SK-N-SH (cell line): ENCODE data around the gene SYNE1. TPM values are rescaled to one million over a fixed set of nuclear protein-coding genes. Genes with fewer than 3 reads are reported as not detected.

ENCODE experiments used
- CTCF ChIA-PET: fragments of 300-600, 350-600 bp; formaldehyde crosslinking; extraction: SDS; loops from one replicate; lab custom pipeline; 2021; lab: Yijun Ruan, JAX
- POLR2A ChIA-PET: fragments of 350-600 bp; sonication (Branson Sonifier 250); formaldehyde crosslinking; extraction: SDS; loops from one replicate; lab custom pipeline; 2020; ENCODE audit warnings: antibody characterized with exemption, inconsistent platforms; lab: Yijun Ruan, JAX
- DNase-seq: peaks from one replicate; pipeline ENCODE4 v3.0.0; 2012
- H2AFZ ChIP-seq: fragments of 200-600 bp; sonication (generic); 2 replicates; pipeline ENCODE4 v1.8.1; 2016; ENCODE audit warnings: antibody characterized with exemption, mild to moderate bottlenecking, low read depth
- H3F3A ChIP-seq: fragments of 200-600 bp; sonication (generic); replicated peaks from 2 replicates; pipeline ENCODE3; 2016; ENCODE audit warnings: antibody characterized with exemption, mild to moderate bottlenecking; ENCODE audit not compliant: insufficient read depth
- H3K27ac ChIP-seq, 2 experiments: fragments of 200-500 bp in 1 of 2; fragments of 200-600 bp in 1 of 2; sonication (Bioruptor generic) in 1 of 2; sonication (generic), shearing (Covaris generic) in 1 of 2; 2 replicates each; pipeline versions ENCODE4 v1.5.1 to v1.6.1; 2014 to 2016; ENCODE audit warnings: low read depth in 2 of 2, inconsistent platforms in 1 of 2, low read length in 1 of 2, mild to moderate bottlenecking in 1 of 2, mixed read lengths in 1 of 2
- H3K27me3 ChIP-seq: fragments of 200-600 bp; sonication (generic), shearing (Covaris generic); 2 replicates; pipeline ENCODE4 v1.6.1; 2016; ENCODE audit warnings: mixed run types; ENCODE audit not compliant: insufficient read depth
- H3K36me3 ChIP-seq, 2 experiments: fragments of 200-500 bp in 1 of 2; fragments of 200-600 bp in 1 of 2; sonication (Bioruptor generic) in 1 of 2; sonication (generic) in 1 of 2; replicated peaks in 1 of 2; 2 replicates each; pipeline versions ENCODE3 to v1.5.1; 2014 to 2016; ENCODE audit warnings: low read length in 1 of 2, mild to moderate bottlenecking in 1 of 2; ENCODE audit not compliant: insufficient read depth in 2 of 2, control insufficient read depth in 1 of 2
- H3K4me1 ChIP-seq, 2 experiments: fragments of 200-500 bp in 1 of 2; fragments of 200-600 bp in 1 of 2; sonication (Bioruptor generic) in 1 of 2; sonication (generic), shearing (Covaris generic) in 1 of 2; 2 replicates each; pipeline versions ENCODE4 v1.5.1 to v1.6.1; 2014 to 2016; ENCODE audit warnings: low read depth in 1 of 2, low read length in 1 of 2, mixed run types in 1 of 2; ENCODE audit not compliant: insufficient read depth in 2 of 2, control insufficient read depth in 1 of 2
- H3K4me2 ChIP-seq: fragments of 200-600 bp; sonication (generic), shearing (Covaris generic); 2 replicates; pipeline ENCODE4 v1.6.1; 2017; ENCODE audit warnings: mixed run types
- H3K4me3 ChIP-seq, 2 experiments: fragments of 200-500 bp in 1 of 2; fragments of 200-600 bp in 1 of 2; sonication (Bioruptor generic) in 1 of 2; sonication (generic), shearing (Covaris generic) in 1 of 2; 2 replicates each; pipeline versions ENCODE4 v1.5.1 to v1.8.1; 2014 to 2016; ENCODE audit warnings: low read depth in 2 of 2, inconsistent platforms in 1 of 2, low read length in 1 of 2, mild to moderate bottlenecking in 1 of 2, mixed read lengths in 1 of 2, moderate library complexity in 1 of 2
- H3K79me2 ChIP-seq: fragments of 200-600 bp; sonication (generic); 2 replicates; pipeline ENCODE4 v1.8.1; 2017; ENCODE audit warnings: mild to moderate bottlenecking; ENCODE audit not compliant: insufficient read depth
- H3K9ac ChIP-seq: fragments of 200-600 bp; sonication (generic); 2 replicates; pipeline ENCODE4 v1.6.1; 2017; ENCODE audit warnings: mixed run types
- H3K9me2 ChIP-seq: fragments of 200-600 bp; sonication (generic); 2 replicates; pipeline ENCODE4 v1.6.1; 2017; ENCODE audit warnings: mixed run types
- H3K9me3 ChIP-seq: fragments of 200-600 bp; sonication (generic); 2 replicates; pipeline ENCODE4 v1.6.1; 2017; ENCODE audit warnings: mixed run types, mild to moderate bottlenecking, moderate library complexity
- H4K20me1 ChIP-seq: fragments of 200-600 bp; sonication (generic); 2 replicates; pipeline ENCODE4 v1.6.1; 2017; ENCODE audit warnings: mild to moderate bottlenecking, mixed run types; ENCODE audit not compliant: insufficient read depth
- ELF1 ChIP-seq: IDR thresholded peaks from 2 replicates; pipeline ENCODE4 v1.4.0; 2012
- EP300 ChIP-seq, 2 experiments: IDR thresholded peaks; 2 replicates each; pipeline versions ENCODE4 v1.4.0 to v1.6.1; 2012; ENCODE audit warnings: borderline replicate concordance in 1 of 2, low read depth in 1 of 2, low read length in 1 of 2
- EZH2phosphoT487 ChIP-seq: fragments of 200-600 bp; sonication (generic); IDR thresholded peaks from 2 replicates; pipeline ENCODE4 v1.6.1; 2017; ENCODE audit warnings: low read depth, mixed run types, mild to moderate bottlenecking, antibody characterized with exemption, moderate library complexity, borderline replicate concordance
- FOSL2 ChIP-seq: IDR thresholded peaks from 2 replicates; pipeline ENCODE4 v1.4.0; 2012; ENCODE audit warnings: low read depth, mild to moderate bottlenecking, moderate library complexity, borderline replicate concordance
- FOXJ3 ChIP-seq: sonication (generic); formaldehyde crosslinking; IDR thresholded peaks from 2 replicates; pipeline ENCODE4 v1.5.1; 2020; ENCODE audit warnings: mild to moderate bottlenecking, missing genetic modification reagents
- FOXM1 ChIP-seq: IDR thresholded peaks from 2 replicates; pipeline ENCODE4 v1.4.0; 2012; ENCODE audit warnings: low read depth, mild to moderate bottlenecking
- GATA2 ChIP-seq: sonication (generic); formaldehyde crosslinking; IDR thresholded peaks from 2 replicates; pipeline ENCODE4 v1.5.0; 2020; ENCODE audit warnings: mild to moderate bottlenecking, missing genetic modification reagents
- MEF2A ChIP-seq: IDR thresholded peaks from 2 replicates; pipeline ENCODE4 v1.4.0; 2012; ENCODE audit warnings: low read depth, borderline replicate concordance
- MXI1 ChIP-seq: IDR thresholded peaks from 2 replicates; pipeline ENCODE4 v1.6.1; 2012; ENCODE audit warnings: mild to moderate bottlenecking, low read depth, low read length, improper control_type of control experiment
- NFIC ChIP-seq: IDR thresholded peaks from 2 replicates; pipeline ENCODE4 v1.4.0; 2012; ENCODE audit warnings: borderline replicate concordance
- POLR2AphosphoS5 ChIP-seq: IDR thresholded peaks from 2 replicates; pipeline ENCODE4 v1.6.1; 2012; ENCODE audit warnings: low read depth, low read length
- RAD21 ChIP-seq: IDR thresholded peaks from 2 replicates; pipeline ENCODE4 v1.6.1; 2012; ENCODE audit warnings: mild to moderate bottlenecking, low read length
- RFX5 ChIP-seq: IDR thresholded peaks from 2 replicates; pipeline ENCODE4 v1.6.1; 2012; ENCODE audit warnings: mild to moderate bottlenecking, improper control_type of control experiment, low read length
- RXRA ChIP-seq: IDR thresholded peaks from 2 replicates; pipeline ENCODE4 v1.4.0; 2012; ENCODE audit warnings: low read depth, mild to moderate bottlenecking, borderline replicate concordance
- SIN3A ChIP-seq: IDR thresholded peaks from 2 replicates; pipeline ENCODE4 v1.6.1; 2012; ENCODE audit warnings: low read depth, mild to moderate bottlenecking, low read length, moderate library complexity, borderline replicate concordance
- SMC3 ChIP-seq: IDR thresholded peaks from 2 replicates; pipeline ENCODE4 v1.6.1; 2012; ENCODE audit warnings: low read depth, low read length, improper control_type of control experiment
- USF1 ChIP-seq: IDR thresholded peaks from 2 replicates; pipeline ENCODE4 v1.4.0; 2012; ENCODE audit warnings: low read depth, borderline replicate concordance
- USF2 ChIP-seq: fragments of 150-350 bp; IDR thresholded peaks from 2 replicates; pipeline ENCODE4 v1.6.1; 2017; ENCODE audit warnings: antibody characterized with exemption, low read length, low read depth, borderline replicate concordance
- ZBTB33 ChIP-seq: IDR thresholded peaks from 2 replicates; pipeline ENCODE4 v1.4.0; 2012; ENCODE audit warnings: low read depth, borderline replicate concordance
- WGBS: methylation state at CpG from one replicate; pipeline ENCODE4 v1.1.6; 2017; ENCODE audit warnings: low lambda C conversion rate; 5-methylcytosine and 5-hydroxymethylcytosine counted together
- polyA plus RNA-seq, 3 experiments: library from polyadenylated mRNA; depleted of rRNA; stranded (reverse); fragments of >200 nt; gene quantifications; 2 replicates each; pipeline ENCODE4 v1.2.3, GENCODE V29; 2012
- TF ChIP-seq, protein P1 (sequence below): fragments of 200-600 bp; sonication (generic); IDR thresholded peaks from 2 replicates; pipeline ENCODE4 v1.6.1; 2017; ENCODE audit warnings: antibody characterized with exemption, mild to moderate bottlenecking, moderate library complexity

The SYNE1 gene
- polyA plus RNA-seq, 1 of the 3 experiments (the other 2 are of a cell fraction), result 31.1 TPM

GRCh38 chr6:152398316-152398715 lies 238.8 kb downstream of the SYNE1 start (continued):
- TF ChIP-seq POLR2AphosphoS5 (no peak), FOXJ3 (CRISPR knock-in tag) (no peak), USF1 (no peak), ZBTB33 (no peak), RXRA (no peak), SMC3 (no peak), GATA2 (CRISPR knock-in tag) (no peak)

- CTCF ChIA-PET, result no interaction called here
- Histone ChIP-seq H3K27me3 (no peaks in the 10 kb centered on the region), H3K9me3 (no peaks in the 10 kb centered on the region), H4K20me1 (no peaks in the 10 kb centered on the region)
- 25% methylated on average over 1 of the region's 1 CpG for WGBS
- POLR2A ChIA-PET, result no interaction called here
- TF ChIP-seq ELF1, result no peak
- TF ChIP-seq RFX5, result no peak
- TF ChIP-seq, all 33 proteins: peak for 0
- Histone ChIP-seq H3K4me1 (peaks cover 0 to 8% of the 10 kb centered on the region in 2 experiments; a peak in 2 of 4 replicates), H3F3A (peaks cover 3% of the 10 kb centered on the region), H2AFZ (no peak overlapping the region), H3K9me2 (no peaks in the 10 kb centered on the region), H3K79me2 (no peaks in the 10 kb centered on the region), H3K9ac (no peak overlapping the region), H3K36me3 (peaks cover 5 to 36% of the 10 kb centered on the region in 2 experiments), H3K4me2 (no peak overlapping the region), H3K4me3 (no peak overlapping the region), H3K27ac (no peak overlapping the region)
- no peak for DNase-seq
These were observed 242.9 kb downstream of the SYNE1 start for GRCh38 chr6:152394303-152394702.

GRCh38 chr6:152391179-152391880 lies 245.8 kb downstream of the SYNE1 start:
- Histone ChIP-seq H2AFZ (no peak overlapping the region), H3K36me3 (peaks cover 0 to 26% of the 10 kb centered on the region in 2 experiments)

More at GRCh38 chr6:152391179-152391880, 245.8 kb downstream of the SYNE1 start:
- ChIA-PET CTCF (no interaction called here), POLR2A (no interaction called here)
- 67% methylated on average over 6 of the region's 6 CpGs for WGBS
- Histone ChIP-seq H3K27me3 (no peaks in the 10 kb centered on the region), H3F3A (peaks cover 6% of the 10 kb centered on the region), H3K4me3 (no peak overlapping the region), H3K4me1 (peaks cover 0 to 8% of the 10 kb centered on the region in 2 experiments; a peak in 2 of 4 replicates), H3K27ac (peak overlapping the region in 1 of 2 experiments; percentile 73; a peak in 3 of 4 replicates), H3K9me2 (no peaks in the 10 kb centered on the region), H4K20me1 (no peaks in the 10 kb centered on the region), H3K79me2 (no peaks in the 10 kb centered on the region), H3K9me3 (no peaks in the 10 kb centered on the region), H3K9ac (no peak overlapping the region), H3K4me2 (no peak overlapping the region)
- no peak for DNase-seq
- TF ChIP-seq SIN3A, result no peak
- TF ChIP-seq MEF2A, result no peak
- TF ChIP-seq EZH2phosphoT487, result no peak
- no peak for TF ChIP-seq ELF1
- TF ChIP-seq, protein P1, sequence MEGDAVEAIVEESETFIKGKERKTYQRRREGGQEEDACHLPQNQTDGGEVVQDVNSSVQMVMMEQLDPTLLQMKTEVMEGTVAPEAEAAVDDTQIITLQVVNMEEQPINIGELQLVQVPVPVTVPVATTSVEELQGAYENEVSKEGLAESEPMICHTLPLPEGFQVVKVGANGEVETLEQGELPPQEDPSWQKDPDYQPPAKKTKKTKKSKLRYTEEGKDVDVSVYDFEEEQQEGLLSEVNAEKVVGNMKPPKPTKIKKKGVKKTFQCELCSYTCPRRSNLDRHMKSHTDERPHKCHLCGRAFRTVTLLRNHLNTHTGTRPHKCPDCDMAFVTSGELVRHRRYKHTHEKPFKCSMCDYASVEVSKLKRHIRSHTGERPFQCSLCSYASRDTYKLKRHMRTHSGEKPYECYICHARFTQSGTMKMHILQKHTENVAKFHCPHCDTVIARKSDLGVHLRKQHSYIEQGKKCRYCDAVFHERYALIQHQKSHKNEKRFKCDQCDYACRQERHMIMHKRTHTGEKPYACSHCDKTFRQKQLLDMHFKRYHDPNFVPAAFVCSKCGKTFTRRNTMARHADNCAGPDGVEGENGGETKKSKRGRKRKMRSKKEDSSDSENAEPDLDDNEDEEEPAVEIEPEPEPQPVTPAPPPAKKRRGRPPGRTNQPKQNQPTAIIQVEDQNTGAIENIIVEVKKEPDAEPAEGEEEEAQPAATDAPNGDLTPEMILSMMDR, result no peak
- no peak for TF ChIP-seq FOXM1
- no peak for TF ChIP-seq NFIC
- TF ChIP-seq FOSL2, result no peak
- TF ChIP-seq MXI1, result no peak
- TF ChIP-seq USF2, result no peak
- no peak for TF ChIP-seq GATA2 (CRISPR knock-in tag)
- TF ChIP-seq RAD21, result no peak
- no peak for TF ChIP-seq POLR2AphosphoS5
- no peak for TF ChIP-seq EP300 (IDR thresholded peaks at IDR 0.05; ENCODE audit: borderline replicate concordance in 1 of 2, low read depth in 1 of 2, low read length in 1 of 2)
